OCI-LY3 (cell line): Measurements from ENCODE around the gene CELF2.

Source experiments
- H2AFZ ChIP-seq: fragments of 200-600, 300-600 bp; shearing (Covaris generic); 2 replicates; pipeline ENCODE4 v1.6.0; 2014; ENCODE audit warnings: antibody characterized with exemption, low read depth, low read length
- H3K27ac ChIP-seq: fragments of 200-600, 300-600 bp; sonication (generic); 2 replicates; pipeline ENCODE4 v1.5.1; 2014; ENCODE audit warnings: mild to moderate bottlenecking, low read length, moderate library complexity, mixed read lengths
- H3K27me3 ChIP-seq: fragments of 200-600, 300-600 bp; sonication (generic); 2 replicates; pipeline ENCODE4 v1.6.1; 2014; ENCODE audit warnings: low read depth, low read length, mixed read lengths
- H3K36me3 ChIP-seq: fragments of 200-600, 300-600 bp; sonication (generic); replicated peaks from 2 replicates; pipeline ENCODE3; 2014; ENCODE audit warnings: low read depth, low read length, mixed read lengths
- H3K4me1 ChIP-seq: fragments of 300-600, 200-600 bp; sonication (generic); 2 replicates; pipeline ENCODE4 v1.6.1; 2014; ENCODE audit warnings: low read length, mixed read lengths
- H3K4me2 ChIP-seq: fragments of 200-600, 300-600 bp; sonication (generic); 2 replicates; pipeline ENCODE4 v1.6.1; 2014; ENCODE audit warnings: low read length, mixed read lengths
- H3K4me3 ChIP-seq: fragments of 300-600, 200-600 bp; sonication (generic); 2 replicates; pipeline ENCODE4 v1.5.1; 2014; ENCODE audit warnings: antibody characterized with exemption, mild to moderate bottlenecking, low read length, moderate library complexity
- H3K79me2 ChIP-seq: fragments of 300-600, 200-600 bp; shearing (Covaris generic); 2 replicates; pipeline ENCODE4 v1.6.1; 2014; ENCODE audit warnings: mild to moderate bottlenecking, low read length, mixed read lengths
- H3K9ac ChIP-seq: fragments of 300-600, 200-600 bp; shearing (Covaris generic); 2 replicates; pipeline ENCODE4 v1.6.0; 2014; ENCODE audit warnings: mild to moderate bottlenecking, low read length, moderate library complexity
- H3K9me3 ChIP-seq: fragments of 200-600, 300-600 bp; shearing (Covaris generic); 2 replicates; pipeline ENCODE4 v1.6.1; 2014; ENCODE audit warnings: low read length, mixed read lengths; ENCODE audit not compliant: insufficient read depth
- H4K20me1 ChIP-seq: fragments of 200-600, 300-600 bp; sonication (generic); 2 replicates; pipeline ENCODE4 v1.6.1; 2016; ENCODE audit warnings: low read length, mixed read lengths; ENCODE audit not compliant: insufficient read depth
- EZH2phosphoT487 ChIP-seq: fragments of 200-600 bp; shearing (Covaris generic); IDR thresholded peaks from 2 replicates; pipeline ENCODE4 v1.6.1; 2018; ENCODE audit warnings: antibody characterized with exemption, mixed run types, low read depth
- TF ChIP-seq, protein P1 (sequence below): fragments of 200-600, 300-600 bp; sonication (generic); IDR thresholded peaks from 2 replicates; pipeline ENCODE4 v1.5.1; 2014; ENCODE audit warnings: antibody characterized with exemption, low read length, low read depth

CELF2 gene

DNA sequence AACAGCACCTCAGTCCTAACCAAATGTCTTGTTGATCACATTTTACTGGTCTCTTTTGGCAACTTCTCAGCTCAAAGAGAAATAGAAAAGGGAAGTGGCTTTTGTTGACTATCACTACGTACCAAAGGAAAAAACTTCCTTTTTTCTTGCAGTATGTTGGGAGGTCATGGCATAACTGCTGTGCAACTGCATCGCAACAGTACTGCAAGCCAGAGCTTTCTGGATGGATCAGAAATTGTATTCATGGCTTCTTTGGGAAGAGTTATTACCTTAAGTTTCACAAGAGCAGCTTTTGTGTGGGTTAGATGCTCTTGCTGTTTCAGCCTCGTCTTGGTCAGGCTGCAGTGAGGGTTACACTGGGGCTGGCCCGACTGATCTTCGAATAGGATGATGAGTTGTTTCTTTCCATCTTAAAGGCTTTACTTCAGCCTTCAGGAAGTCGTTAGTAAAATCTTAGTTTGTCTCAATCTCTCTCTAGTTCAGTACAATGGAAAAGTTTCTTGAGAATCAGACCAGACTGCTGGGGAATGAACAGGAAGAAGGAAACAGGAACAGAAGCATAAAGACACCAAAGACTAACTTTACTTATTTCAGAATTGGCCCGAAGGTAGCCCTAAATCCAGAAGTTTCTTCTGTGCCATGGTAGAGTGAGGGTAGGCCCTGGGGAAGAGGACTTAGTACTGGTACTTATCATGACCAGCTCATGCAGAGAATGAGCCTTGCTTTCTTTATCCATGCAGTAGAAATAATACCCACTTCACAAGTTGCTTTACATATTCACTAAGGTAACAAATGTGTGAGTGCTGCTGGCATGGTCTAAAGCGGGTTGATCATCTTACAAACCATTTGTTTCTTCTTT is 153.6 kb downstream of the CELF2 start:
- peak overlapping the region; percentile 28 for H3K4me3 ChIP-seq
- peaks cover 51% of the 10 kb centered on the region for H3K4me1 ChIP-seq
- H3K27ac ChIP-seq: peak overlapping the region; percentile 24
- H3K9me3 ChIP-seq: no peaks in the 10 kb centered on the region
- H3K9ac ChIP-seq: no peak overlapping the region
- TF ChIP-seq, protein P1, sequence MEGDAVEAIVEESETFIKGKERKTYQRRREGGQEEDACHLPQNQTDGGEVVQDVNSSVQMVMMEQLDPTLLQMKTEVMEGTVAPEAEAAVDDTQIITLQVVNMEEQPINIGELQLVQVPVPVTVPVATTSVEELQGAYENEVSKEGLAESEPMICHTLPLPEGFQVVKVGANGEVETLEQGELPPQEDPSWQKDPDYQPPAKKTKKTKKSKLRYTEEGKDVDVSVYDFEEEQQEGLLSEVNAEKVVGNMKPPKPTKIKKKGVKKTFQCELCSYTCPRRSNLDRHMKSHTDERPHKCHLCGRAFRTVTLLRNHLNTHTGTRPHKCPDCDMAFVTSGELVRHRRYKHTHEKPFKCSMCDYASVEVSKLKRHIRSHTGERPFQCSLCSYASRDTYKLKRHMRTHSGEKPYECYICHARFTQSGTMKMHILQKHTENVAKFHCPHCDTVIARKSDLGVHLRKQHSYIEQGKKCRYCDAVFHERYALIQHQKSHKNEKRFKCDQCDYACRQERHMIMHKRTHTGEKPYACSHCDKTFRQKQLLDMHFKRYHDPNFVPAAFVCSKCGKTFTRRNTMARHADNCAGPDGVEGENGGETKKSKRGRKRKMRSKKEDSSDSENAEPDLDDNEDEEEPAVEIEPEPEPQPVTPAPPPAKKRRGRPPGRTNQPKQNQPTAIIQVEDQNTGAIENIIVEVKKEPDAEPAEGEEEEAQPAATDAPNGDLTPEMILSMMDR: no peak
- no peak for TF ChIP-seq EZH2phosphoT487
- peak overlapping the region; percentile 75 for H3K4me2 ChIP-seq
- H3K36me3 ChIP-seq: no peaks in the 10 kb centered on the region
- H2AFZ ChIP-seq: no peak overlapping the region
- H3K79me2 ChIP-seq: no peaks in the 10 kb centered on the region
- peaks cover 18% of the 10 kb centered on the region; the same call in 1 of the 2 replicates for H3K27me3 ChIP-seq
- H4K20me1 ChIP-seq: no peaks in the 10 kb centered on the region

DNA sequence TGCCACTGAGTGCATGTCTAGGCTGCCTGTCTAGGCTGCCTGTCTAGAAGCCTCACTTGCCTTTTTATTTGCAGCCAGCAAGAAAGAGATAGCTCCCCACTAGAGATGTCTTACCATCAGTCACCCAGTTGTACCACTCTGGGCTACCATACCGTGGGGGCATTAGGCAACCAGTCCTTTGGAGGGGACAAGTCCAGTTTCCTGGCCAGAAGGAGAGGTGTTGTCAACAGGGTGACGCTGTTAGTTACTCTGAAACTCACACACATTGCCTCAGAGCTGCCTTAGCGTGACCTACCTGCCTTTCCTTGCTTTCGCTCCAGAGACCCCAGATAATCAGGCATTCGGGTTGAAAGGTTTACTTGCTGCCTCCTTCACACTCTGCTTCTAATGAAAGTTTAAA is 155.4 kb downstream of the CELF2 start:
- H3K4me2 ChIP-seq: no peak overlapping the region
- no peaks in the 10 kb centered on the region for H3K9me3 ChIP-seq
- H3K79me2 ChIP-seq: no peaks in the 10 kb centered on the region
- TF ChIP-seq, protein P1: no peak
- TF ChIP-seq EZH2phosphoT487: no peak
- H3K9ac ChIP-seq: no peak overlapping the region
- H3K27ac ChIP-seq: no peak overlapping the region
- H3K36me3 ChIP-seq: no peaks in the 10 kb centered on the region
- H3K4me1 ChIP-seq: peaks cover 49% of the 10 kb centered on the region
- no peak overlapping the region for H2AFZ ChIP-seq
- H4K20me1 ChIP-seq: no peaks in the 10 kb centered on the region
- H3K4me3 ChIP-seq: no peak overlapping the region
- H3K27me3 ChIP-seq: peaks cover 18% of the 10 kb centered on the region; the same call in 1 of the 2 replicates

DNA sequence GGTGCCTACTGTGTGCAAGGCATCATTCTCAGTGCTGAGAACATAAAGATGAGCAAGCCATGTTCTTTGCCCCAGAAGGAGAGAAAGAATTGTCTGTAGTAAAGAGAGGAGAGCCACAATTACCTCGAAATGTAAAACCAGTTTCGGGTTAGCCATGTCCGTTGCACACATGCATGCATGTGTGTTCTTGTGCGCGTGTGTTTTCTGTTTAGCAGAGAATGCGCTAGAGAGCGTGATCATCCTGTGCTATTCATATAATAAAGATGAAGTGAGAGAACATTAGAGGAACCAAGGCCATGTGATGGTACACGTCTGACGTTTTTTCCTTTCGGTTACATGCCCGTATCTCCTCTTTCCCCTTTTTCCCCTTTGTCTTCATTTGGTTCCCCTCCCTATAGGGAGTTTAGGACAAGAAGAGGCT is 158.2 kb downstream of the CELF2 start:
- Histone ChIP-seq H3K9ac (peak overlapping the region; percentile 50), H3K4me2 (peak overlapping the region; percentile 97), H3K9me3 (no peaks in the 10 kb centered on the region), H4K20me1 (no peaks in the 10 kb centered on the region), H3K79me2 (no peaks in the 10 kb centered on the region), H2AFZ (no peak overlapping the region), H3K36me3 (no peaks in the 10 kb centered on the region), H3K4me1 (peaks cover 52% of the 10 kb centered on the region), H3K4me3 (peak overlapping the region; percentile 74), H3K27me3 (peaks cover 14% of the 10 kb centered on the region; the same call in 1 of the 2 replicates), H3K27ac (peak overlapping the region; percentile 43; the same call in 1 of the 2 replicates)
- no peak for TF ChIP-seq EZH2phosphoT487
- TF ChIP-seq, protein P1: peak; percentile 36

DNA sequence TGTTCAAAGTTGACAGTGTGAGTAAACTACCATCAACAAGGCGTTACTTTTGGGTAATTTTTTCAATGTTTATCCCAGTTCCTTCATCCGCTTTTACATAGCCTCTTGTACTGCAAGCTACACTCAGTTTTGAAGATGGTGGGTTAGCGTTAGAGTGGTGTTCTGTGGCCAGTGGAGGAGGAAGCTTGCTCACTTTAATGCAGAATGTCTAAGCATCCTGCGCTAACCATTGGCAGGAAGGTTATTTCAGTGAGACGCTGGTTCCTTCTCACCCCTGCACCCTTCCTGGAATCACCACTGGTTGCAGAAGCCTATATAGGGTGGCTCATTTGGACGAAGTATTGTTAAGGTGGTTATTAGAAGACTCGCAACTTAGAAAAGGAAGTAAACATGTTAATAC is 159.1 kb downstream of the CELF2 start:
- Histone ChIP-seq H3K79me2 (no peaks in the 10 kb centered on the region), H3K4me3 (peak overlapping the region; percentile 74), H3K27ac (peak overlapping the region; percentile 33; the same call in 1 of the 2 replicates), H3K27me3 (peaks cover 14% of the 10 kb centered on the region; the same call in 1 of the 2 replicates), H3K9me3 (no peaks in the 10 kb centered on the region), H3K36me3 (no peaks in the 10 kb centered on the region), H3K4me2 (peak overlapping the region; percentile 97), H3K9ac (peak overlapping the region; percentile 50), H4K20me1 (no peaks in the 10 kb centered on the region), H3K4me1 (peaks cover 43% of the 10 kb centered on the region), H2AFZ (0 out of 2 replicates have a peak overlapping the region, but pooled peaks have one; percentile 2)
- TF ChIP-seq EZH2phosphoT487: no peak
- TF ChIP-seq, protein P1: no peak
